ENCODE measurements around the gene CIBAR2.

Gene CIBAR2

GRCh38 chr16:85086347-85087291 lies 25.7 kb downstream of the CIBAR2 start:
- H3K4me1 ChIP-seq (ENCODE audit: control insufficient read depth in 1 of 2, insufficient read depth in 2 of 2, low read length in 2 of 2): peaks cover 23 to 34% of the 10 kb centered on the region in 2 experiments
- H3K4me2 ChIP-seq (ENCODE audit: low read length): no peak overlapping the region
- no peak overlapping the region for H4K12ac ChIP-seq (ENCODE audit: low read depth, low read length)
- no peak overlapping the region for H2BK5ac ChIP-seq (ENCODE audit: low read depth, low read length, poor library complexity)
- H3K9ac ChIP-seq (ENCODE audit: low read length): no peak overlapping the region
- H3K14ac ChIP-seq (ENCODE audit: low read length): no peak overlapping the region
- WGBS (ENCODE audit: extremely low coverage, insufficient coverage, insufficient read length): no CpG with 5 or more reads among the region's 37 CpGs
- H3K27me3 ChIP-seq (ENCODE audit: insufficient read depth, low read length): peaks cover 10% of the 10 kb centered on the region
- H2AK5ac ChIP-seq (ENCODE audit: low read length): no peak overlapping the region
- no peak overlapping the region for H3K18ac ChIP-seq (ENCODE audit: low read length)
- no peaks in the 10 kb centered on the region for H3K36me3 ChIP-seq (ENCODE audit: control insufficient read depth in 1 of 2, insufficient read depth in 2 of 2, low read length in 2 of 2)
- H3K23ac ChIP-seq (ENCODE audit: low read length): no peak overlapping the region
- H3K4me3 ChIP-seq (ENCODE audit: low read depth, low read length): no peak overlapping the region
- no peak overlapping the region for H2BK120ac ChIP-seq (ENCODE audit: insufficient read depth, low read length, poor library complexity)
- H4K91ac ChIP-seq (ENCODE audit: low read depth, low read length): no peak overlapping the region
- no peak overlapping the region for H3K4ac ChIP-seq (ENCODE audit: low read depth, low read length)
- no peaks in the 10 kb centered on the region for H3K9me3 ChIP-seq (ENCODE audit: insufficient read depth, low read depth, low read length)
- no peak overlapping the region for H3K27ac ChIP-seq (ENCODE audit: low read depth, low read length)
- peak in 1 of 2 donors; percentile 55 for DNase-seq
- H2AFZ ChIP-seq (ENCODE audit: insufficient read depth, low read length, poor library complexity): no peak overlapping the region
- H2BK12ac ChIP-seq (ENCODE audit: low read length): no peak overlapping the region
- H3K79me1 ChIP-seq (ENCODE audit: low read length): no peaks in the 10 kb centered on the region
- no peak overlapping the region for H4K8ac ChIP-seq (ENCODE audit: low read depth, low read length)
- peaks cover 3% of the 10 kb centered on the region for H3K79me2 ChIP-seq (ENCODE audit: control insufficient read depth, insufficient read depth, low read length, poor library complexity)

DNA sequence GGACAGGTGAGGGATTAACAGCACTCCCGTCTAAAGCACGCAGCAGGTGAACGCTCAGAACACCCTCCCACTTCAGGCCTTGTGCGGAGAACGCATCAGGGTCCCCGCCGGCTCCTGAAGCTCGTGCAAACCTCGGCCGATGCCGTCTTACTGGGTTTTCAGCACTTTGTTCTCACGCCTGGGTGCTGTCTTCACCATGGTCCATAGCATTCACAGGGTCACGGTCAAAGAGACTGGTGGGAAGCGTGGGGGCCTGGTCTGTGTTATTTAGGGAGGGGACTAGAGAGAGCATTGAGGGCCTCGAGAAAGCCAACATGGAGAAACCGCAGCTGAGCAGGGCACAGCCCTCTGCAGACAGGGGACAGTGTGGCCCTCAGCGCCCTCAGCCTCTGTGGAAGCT lies 26.6 kb downstream of the CIBAR2 start:
- Histone ChIP-seq H3K4me1 (ENCODE audit: control insufficient read depth in 1 of 2, insufficient read depth in 2 of 2, low read length in 2 of 2) (peaks cover 23 to 35% of the 10 kb centered on the region in 2 experiments), H3K27ac (ENCODE audit: low read depth, low read length) (no peak overlapping the region), H2AFZ (ENCODE audit: insufficient read depth, low read length, poor library complexity) (no peak overlapping the region), H2AK5ac (ENCODE audit: low read length) (no peak overlapping the region), H3K23ac (ENCODE audit: low read length) (no peak overlapping the region), H3K9me3 (ENCODE audit: insufficient read depth, low read depth, low read length) (no peaks in the 10 kb centered on the region), H2BK5ac (ENCODE audit: low read depth, low read length, poor library complexity) (no peak overlapping the region), H4K12ac (ENCODE audit: low read depth, low read length) (no peak overlapping the region), H3K9ac (ENCODE audit: low read length) (no peak overlapping the region), H3K4me2 (ENCODE audit: low read length) (no peak overlapping the region), H3K4ac (ENCODE audit: low read depth, low read length) (no peak overlapping the region), H3K79me1 (ENCODE audit: low read length) (no peaks in the 10 kb centered on the region), H3K79me2 (ENCODE audit: control insufficient read depth, insufficient read depth, low read length, poor library complexity) (peaks cover 2% of the 10 kb centered on the region), H2BK120ac (ENCODE audit: insufficient read depth, low read length, poor library complexity) (no peak overlapping the region), H3K14ac (ENCODE audit: low read length) (no peak overlapping the region), H3K18ac (ENCODE audit: low read length) (no peak overlapping the region), H4K8ac (ENCODE audit: low read depth, low read length) (no peak overlapping the region), H3K27me3 (ENCODE audit: insufficient read depth, low read length) (peaks cover 10% of the 10 kb centered on the region), H4K91ac (ENCODE audit: low read depth, low read length) (no peak overlapping the region), H3K4me3 (ENCODE audit: low read depth, low read length) (no peak overlapping the region), H2BK12ac (ENCODE audit: low read length) (no peak overlapping the region), H3K36me3 (ENCODE audit: control insufficient read depth in 1 of 2, insufficient read depth in 2 of 2, low read length in 2 of 2) (no peaks in the 10 kb centered on the region)
- DNase-seq: no peak
- no CpG with 5 or more reads among the region's 17 CpGs for WGBS (ENCODE audit: extremely low coverage, insufficient coverage, insufficient read length)

GRCh38 chr16:85084841-85085510 lies 27.3 kb downstream of the CIBAR2 start:
- H3K18ac ChIP-seq (ENCODE audit: low read length): no peak overlapping the region
- peaks cover 17 to 28% of the 10 kb centered on the region in 2 experiments for H3K4me1 ChIP-seq (ENCODE audit: control insufficient read depth in 1 of 2, insufficient read depth in 2 of 2, low read length in 2 of 2)
- H3K27me3 ChIP-seq (ENCODE audit: insufficient read depth, low read length): peaks cover 10% of the 10 kb centered on the region
- H2BK12ac ChIP-seq (ENCODE audit: low read length): no peak overlapping the region
- no peak overlapping the region for H2AK5ac ChIP-seq (ENCODE audit: low read length)
- no peak overlapping the region for H4K12ac ChIP-seq (ENCODE audit: low read depth, low read length)
- no peak overlapping the region for H4K8ac ChIP-seq (ENCODE audit: low read depth, low read length)
- H2BK5ac ChIP-seq (ENCODE audit: low read depth, low read length, poor library complexity): no peak overlapping the region
- H3K14ac ChIP-seq (ENCODE audit: low read length): no peak overlapping the region
- H3K23ac ChIP-seq (ENCODE audit: low read length): no peak overlapping the region
- H2BK120ac ChIP-seq (ENCODE audit: insufficient read depth, low read length, poor library complexity): no peak overlapping the region
- DNase-seq: no peak
- no peaks in the 10 kb centered on the region for H3K36me3 ChIP-seq (ENCODE audit: control insufficient read depth in 1 of 2, insufficient read depth in 2 of 2, low read length in 2 of 2)
- no peak overlapping the region for H3K4ac ChIP-seq (ENCODE audit: low read depth, low read length)
- no peak overlapping the region for H4K91ac ChIP-seq (ENCODE audit: low read depth, low read length)
- WGBS (ENCODE audit: extremely low coverage, insufficient coverage, insufficient read length): no CpG with 5 or more reads among the region's 16 CpGs
- H3K79me2 ChIP-seq (ENCODE audit: control insufficient read depth, insufficient read depth, low read length, poor library complexity): no peaks in the 10 kb centered on the region
- no peak overlapping the region for H3K27ac ChIP-seq (ENCODE audit: low read depth, low read length)
- no peaks in the 10 kb centered on the region for H3K9me3 ChIP-seq (ENCODE audit: insufficient read depth, low read depth, low read length)
- no peaks in the 10 kb centered on the region for H3K79me1 ChIP-seq (ENCODE audit: low read length)
- no peak overlapping the region for H3K9ac ChIP-seq (ENCODE audit: low read length)
- H2AFZ ChIP-seq (ENCODE audit: insufficient read depth, low read length, poor library complexity): no peak overlapping the region
- H3K4me2 ChIP-seq (ENCODE audit: low read length): no peak overlapping the region
- no peak overlapping the region for H3K4me3 ChIP-seq (ENCODE audit: low read depth, low read length)

DNA sequence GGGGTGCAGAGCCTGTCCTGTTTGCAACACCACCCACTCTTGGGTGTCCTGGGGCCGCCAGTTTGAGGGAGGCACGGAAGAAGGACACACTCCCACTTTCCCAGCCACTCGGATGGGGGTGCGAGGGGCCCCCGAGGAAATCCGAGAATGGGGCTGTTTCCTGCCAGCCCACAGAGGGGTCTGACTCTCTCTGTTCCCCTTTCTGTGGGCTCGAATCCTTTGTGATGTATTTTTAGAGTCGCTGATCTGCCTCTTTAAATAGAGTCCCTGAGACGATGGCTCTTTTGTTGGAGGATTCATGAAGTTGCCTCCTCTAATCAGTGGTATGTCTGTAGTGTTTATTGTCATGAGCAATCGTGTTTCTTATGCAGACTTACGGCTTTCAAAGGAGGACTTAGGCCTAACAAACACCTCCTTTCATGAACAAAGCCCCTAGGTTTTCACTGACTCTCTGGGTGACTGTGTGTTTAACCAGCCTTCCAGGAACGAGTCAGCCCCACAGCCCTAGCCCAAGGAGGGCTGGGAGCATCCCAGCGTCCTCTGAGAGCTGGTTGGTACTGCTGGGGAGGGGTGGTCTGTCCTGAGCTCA lies 29.1 kb downstream of the CIBAR2 start:
- Histone ChIP-seq H3K36me3 (ENCODE audit: control insufficient read depth in 1 of 2, insufficient read depth in 2 of 2, low read length in 2 of 2) (peaks cover 2 to 8% of the 10 kb centered on the region in 2 experiments), H3K4me2 (ENCODE audit: low read length) (no peak overlapping the region), H3K14ac (ENCODE audit: low read length) (no peak overlapping the region), H4K12ac (ENCODE audit: low read depth, low read length) (no peak overlapping the region), H3K27ac (ENCODE audit: low read depth, low read length) (no peak overlapping the region), H4K91ac (ENCODE audit: low read depth, low read length) (no peak overlapping the region), H3K27me3 (ENCODE audit: insufficient read depth, low read length) (peaks cover 10% of the 10 kb centered on the region), H2AK5ac (ENCODE audit: low read length) (no peak overlapping the region), H3K79me1 (ENCODE audit: low read length) (no peaks in the 10 kb centered on the region), H2BK12ac (ENCODE audit: low read length) (no peak overlapping the region), H2BK120ac (ENCODE audit: insufficient read depth, low read length, poor library complexity) (no peak overlapping the region), H3K4me1 (ENCODE audit: control insufficient read depth in 1 of 2, insufficient read depth in 2 of 2, low read length in 2 of 2) (peaks cover 7 to 20% of the 10 kb centered on the region in 2 experiments), H3K9me3 (ENCODE audit: insufficient read depth, low read depth, low read length) (peaks cover 4% of the 10 kb centered on the region), H3K4me3 (ENCODE audit: low read depth, low read length) (no peak overlapping the region), H2BK5ac (ENCODE audit: low read depth, low read length, poor library complexity) (no peak overlapping the region), H3K79me2 (ENCODE audit: control insufficient read depth, insufficient read depth, low read length, poor library complexity) (no peaks in the 10 kb centered on the region), H3K9ac (ENCODE audit: low read length) (no peak overlapping the region), H4K8ac (ENCODE audit: low read depth, low read length) (no peak overlapping the region), H3K4ac (ENCODE audit: low read depth, low read length) (no peak overlapping the region), H3K18ac (ENCODE audit: low read length) (no peak overlapping the region), H3K23ac (ENCODE audit: low read length) (no peak overlapping the region), H2AFZ (ENCODE audit: insufficient read depth, low read length, poor library complexity) (no peak overlapping the region)
- DNase-seq: no peak
- no CpG with 5 or more reads among the region's 13 CpGs for WGBS (ENCODE audit: extremely low coverage, insufficient coverage, insufficient read length)

All from trophoblast cell (in vitro differentiated cells and primary cell).